CD4-positive, alpha-beta T cell treated with Interleukin-12 subunit alpha and Interleukin-12 subunit beta, for 1 hour (primary cell): Measurements from ENCODE around the gene TBX21.
A peak's percentile ranks its signal among the peaks of the same experiment; 100 is the strongest.

Experiments used
- DNase-seq: peaks from one replicate; pipeline ENCODE4 v3.0.0-alpha.2; 2020

Gene TBX21

GRCh38 chr17:47776330-47777197, 43.5 kb downstream of the TBX21 start:
- peak; percentile 64 for DNase-seq

- no peak for DNase-seq
These were observed 45.2 kb downstream of the TBX21 start for GRCh38 chr17:47778184-47778635.

DNA sequence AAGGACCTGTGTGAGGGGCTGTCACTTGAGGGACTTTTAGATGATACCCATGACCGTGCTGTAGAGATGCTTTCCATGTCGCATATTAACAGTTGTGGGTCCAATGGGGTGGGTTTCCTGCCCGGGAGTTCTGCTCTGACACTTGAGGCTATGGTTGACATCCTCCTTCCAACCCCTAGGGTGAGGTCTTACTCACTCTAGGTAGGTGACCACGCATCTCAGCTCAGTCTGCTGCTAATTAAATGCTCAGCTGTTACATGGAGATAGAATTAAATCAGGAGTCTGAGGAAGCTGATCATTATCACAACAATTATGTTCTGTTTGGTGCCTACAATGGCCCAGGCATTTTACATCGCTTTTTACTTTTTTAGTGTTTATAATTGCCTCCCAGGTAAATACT, 48.4 kb downstream of the TBX21 start:
- DNase-seq, result no peak

GRCh38 chr17:47785538-47786123, 52.6 kb downstream of the TBX21 start:
- no peak for DNase-seq

DNA sequence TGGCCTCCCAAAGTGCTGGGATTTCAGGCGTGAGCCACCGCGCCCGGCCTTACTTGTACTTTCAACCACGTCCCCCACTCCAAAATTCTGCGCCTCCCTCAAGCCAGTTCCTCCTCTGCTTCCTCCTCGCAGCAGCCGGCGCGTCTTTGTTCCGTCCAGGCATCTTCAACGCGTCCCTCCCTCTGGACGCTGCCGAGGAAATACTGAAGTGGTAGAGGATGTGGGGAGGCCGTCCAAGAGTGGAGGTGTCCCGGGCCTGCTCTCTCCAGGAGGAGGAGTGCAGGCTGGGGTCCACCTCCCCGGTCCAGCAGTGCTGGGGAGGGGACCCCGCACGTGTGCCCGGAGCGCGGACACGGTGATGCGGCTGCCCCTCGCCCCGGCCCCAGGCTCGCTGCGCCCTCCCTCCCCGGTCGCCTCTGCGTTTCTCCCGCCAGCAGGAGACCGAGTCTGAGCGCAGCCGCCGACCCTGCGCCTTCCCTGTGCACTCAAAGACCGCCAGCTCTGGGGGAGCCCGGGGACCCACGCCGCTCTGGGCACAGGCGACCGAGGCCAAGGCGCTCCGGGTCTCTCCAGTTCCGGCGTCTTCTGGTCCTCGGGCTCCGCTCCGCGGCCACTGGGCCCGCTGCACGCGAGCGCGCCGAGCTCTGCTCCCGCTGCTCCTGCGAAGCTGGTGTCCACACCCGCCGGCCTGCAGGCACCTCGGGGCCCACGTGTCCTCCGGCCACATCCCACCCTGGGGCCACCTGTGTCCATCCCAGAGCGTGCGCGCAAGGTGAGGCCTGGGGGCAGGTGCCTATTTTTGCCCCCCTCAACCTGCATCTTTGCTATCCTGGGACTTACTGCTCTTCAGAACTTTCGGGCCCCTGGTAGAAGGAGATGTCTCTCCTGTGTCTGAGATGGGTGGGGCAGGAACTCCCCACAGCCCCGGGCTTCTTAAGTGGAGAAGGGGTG, 56.9 kb downstream of the TBX21 start:
- peak; percentile 61 for DNase-seq

DNA sequence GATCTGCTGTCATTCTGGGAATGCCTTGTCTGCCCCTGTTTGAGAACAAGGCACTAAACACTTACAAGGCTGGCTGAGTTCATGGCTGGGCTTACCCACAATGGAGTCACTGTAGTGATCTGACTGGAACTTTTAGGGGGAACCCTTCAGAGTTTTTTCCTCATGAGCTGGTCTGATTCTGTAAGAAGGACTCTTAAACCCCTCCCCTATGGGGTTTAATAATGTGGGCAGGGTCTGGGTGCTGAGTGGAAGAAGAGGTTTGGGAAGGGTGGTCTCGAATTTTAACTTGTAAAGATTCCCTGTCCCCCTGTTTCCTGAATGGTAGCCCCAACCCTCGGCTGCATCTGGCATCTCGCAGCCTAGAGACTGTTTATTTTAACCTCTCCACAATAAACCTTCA, 58.0 kb downstream of the TBX21 start:
- no peak for DNase-seq

DNA sequence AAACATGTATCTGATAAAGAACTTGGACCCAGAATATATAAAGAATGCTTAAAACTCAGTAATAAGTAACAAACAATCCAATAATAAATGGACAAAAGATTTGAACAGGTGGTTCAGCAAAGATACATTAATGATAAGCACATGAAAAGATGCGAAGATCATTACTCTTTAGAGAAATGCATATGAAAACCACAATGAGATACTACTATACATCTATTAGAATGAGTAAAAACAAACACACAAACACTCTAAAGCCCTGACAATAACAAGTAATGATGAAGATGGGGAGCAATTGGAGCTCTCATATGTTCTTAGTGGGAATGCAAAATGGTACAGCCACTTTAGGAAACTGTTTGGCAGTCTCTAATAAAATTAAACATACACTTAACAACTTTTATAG, 59.4 kb downstream of the TBX21 start:
- no peak for DNase-seq

DNA sequence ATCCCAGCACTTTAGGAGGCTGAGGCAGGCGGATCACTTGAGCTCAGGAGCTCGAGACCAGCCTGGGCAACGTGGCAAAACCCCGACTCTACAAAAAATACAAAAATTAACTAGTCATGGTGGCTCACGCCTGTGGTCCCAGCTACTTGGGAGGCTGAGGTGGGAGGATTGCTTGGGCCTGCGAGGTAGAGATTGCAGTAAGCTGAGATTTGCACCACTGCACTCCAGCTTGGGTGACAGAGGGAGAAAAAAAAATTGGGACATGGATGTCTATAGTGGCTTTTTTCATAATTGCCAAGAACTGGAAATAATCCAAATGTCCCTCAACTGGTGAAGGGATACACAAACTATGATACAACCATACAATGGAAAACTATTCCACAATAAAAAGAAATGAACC, 59.9 kb downstream of the TBX21 start:
- no peak for DNase-seq
